Muscle layer of colon (tissue), 2 donors: Measurements from ENCODE around the gene HP.
"Not testable (repeated sequence)": the region's sequence is repeated elsewhere in the genome, so short reads cannot be mapped to it uniquely, and the experiment has no call there.

Experiments used
- H3K27ac ChIP-seq: one replicate; pipeline ENCODE4 v1.7.0; 2013; ENCODE audit warnings: low read depth, mild to moderate bottlenecking, low read length, moderate library complexity
- H3K27me3 ChIP-seq, 2 donors: one replicate each; pipeline ENCODE4 v1.7.0; 2013; ENCODE audit warnings: low read length in 2 of 2, mild to moderate bottlenecking in 2 of 2; ENCODE audit not compliant: insufficient read depth in 2 of 2, control insufficient read depth in 1 of 2
- H3K36me3 ChIP-seq: one replicate; pipeline ENCODE4 v1.7.0; 2013; ENCODE audit warnings: mild to moderate bottlenecking, low read length; ENCODE audit not compliant: insufficient read depth
- H3K4me1 ChIP-seq: one replicate; pipeline ENCODE4 v1.7.0; 2013; ENCODE audit warnings: mild to moderate bottlenecking, low read length; ENCODE audit not compliant: insufficient read depth
- H3K4me3 ChIP-seq, 2 donors: one replicate each; pipeline ENCODE4 v1.7.0; 2013; ENCODE audit warnings: low read length in 2 of 2, low read depth in 1 of 2, mild to moderate bottlenecking in 1 of 2, moderate library complexity in 1 of 2
- H3K9ac ChIP-seq: one replicate; pipeline ENCODE4 v1.7.0; 2013; ENCODE audit warnings: low read length
- H3K9me3 ChIP-seq: one replicate; pipeline ENCODE4 v1.7.0; 2013; ENCODE audit warnings: mild to moderate bottlenecking, low read length
- donor health status: abdominal sarcoma.
- donor health status: Adenocarcinoma of cecum.

HP gene, protein sequence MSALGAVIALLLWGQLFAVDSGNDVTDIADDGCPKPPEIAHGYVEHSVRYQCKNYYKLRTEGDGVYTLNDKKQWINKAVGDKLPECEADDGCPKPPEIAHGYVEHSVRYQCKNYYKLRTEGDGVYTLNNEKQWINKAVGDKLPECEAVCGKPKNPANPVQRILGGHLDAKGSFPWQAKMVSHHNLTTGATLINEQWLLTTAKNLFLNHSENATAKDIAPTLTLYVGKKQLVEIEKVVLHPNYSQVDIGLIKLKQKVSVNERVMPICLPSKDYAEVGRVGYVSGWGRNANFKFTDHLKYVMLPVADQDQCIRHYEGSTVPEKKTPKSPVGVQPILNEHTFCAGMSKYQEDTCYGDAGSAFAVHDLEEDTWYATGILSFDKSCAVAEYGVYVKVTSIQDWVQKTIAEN

DNA sequence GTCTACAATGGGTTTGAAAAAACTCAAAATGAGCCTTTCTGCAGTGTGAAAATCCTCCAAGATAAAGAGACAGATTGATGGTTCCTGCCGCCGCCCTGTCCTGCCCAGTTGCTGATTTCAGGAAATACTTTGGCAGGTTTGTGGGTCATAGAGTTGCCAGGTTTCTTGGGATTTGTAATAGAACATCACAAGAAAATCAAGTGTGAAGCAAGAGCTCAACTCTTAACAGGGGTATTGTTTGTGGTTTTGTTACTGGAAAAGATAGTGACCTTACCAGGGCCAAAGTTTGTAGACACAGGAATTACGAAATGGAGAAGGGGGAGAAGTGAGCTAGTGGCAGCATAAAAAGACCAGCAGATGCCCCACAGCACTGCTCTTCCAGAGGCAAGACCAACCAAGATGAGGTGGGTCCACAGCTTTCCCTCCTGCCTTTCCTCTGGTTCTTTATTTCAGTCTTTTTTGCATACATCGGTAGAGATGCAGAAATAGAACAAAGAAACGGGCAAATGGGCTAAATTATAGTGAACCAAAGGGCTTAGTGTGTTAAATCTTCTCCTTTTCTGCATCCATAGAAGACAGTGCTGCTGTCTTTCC is at the start of gene HP:
Gene HP, plus strand, starts transcription at position 252 of the 594 bp plus-strand sequence. Its CDS starts 148 bp downstream, at position 400.
- H3K27ac ChIP-seq, H3K27me3 ChIP-seq, H3K36me3 ChIP-seq, H3K9ac ChIP-seq, H3K9me3 ChIP-seq, H3K4me3 ChIP-seq, H3K4me1 ChIP-seq: not testable (repeated sequence)

DNA sequence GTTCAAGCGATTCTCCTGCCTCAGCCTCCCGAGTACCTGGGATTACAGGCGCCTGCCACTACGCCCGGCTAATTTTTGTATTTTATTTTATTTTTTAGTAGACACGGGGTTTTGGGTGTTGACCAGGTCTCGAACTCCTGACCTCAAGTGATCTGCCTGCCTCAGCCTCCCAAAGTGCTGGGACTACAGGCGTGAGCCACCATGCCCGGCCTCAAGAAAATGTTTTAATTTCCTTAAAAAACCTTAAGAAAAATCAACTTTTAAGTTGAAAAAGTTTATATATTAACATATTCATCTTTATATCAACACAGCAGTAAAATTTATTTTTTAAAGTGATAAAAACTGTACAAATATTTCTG is 46.3 kb upstream of the HP start:
- H3K4me1 ChIP-seq, H3K36me3 ChIP-seq, H3K4me3 ChIP-seq, H3K9me3 ChIP-seq, H3K27me3 ChIP-seq, H3K9ac ChIP-seq: not testable (repeated sequence)
- peak overlapping the region; percentile 52 for H3K27ac ChIP-seq

DNA sequence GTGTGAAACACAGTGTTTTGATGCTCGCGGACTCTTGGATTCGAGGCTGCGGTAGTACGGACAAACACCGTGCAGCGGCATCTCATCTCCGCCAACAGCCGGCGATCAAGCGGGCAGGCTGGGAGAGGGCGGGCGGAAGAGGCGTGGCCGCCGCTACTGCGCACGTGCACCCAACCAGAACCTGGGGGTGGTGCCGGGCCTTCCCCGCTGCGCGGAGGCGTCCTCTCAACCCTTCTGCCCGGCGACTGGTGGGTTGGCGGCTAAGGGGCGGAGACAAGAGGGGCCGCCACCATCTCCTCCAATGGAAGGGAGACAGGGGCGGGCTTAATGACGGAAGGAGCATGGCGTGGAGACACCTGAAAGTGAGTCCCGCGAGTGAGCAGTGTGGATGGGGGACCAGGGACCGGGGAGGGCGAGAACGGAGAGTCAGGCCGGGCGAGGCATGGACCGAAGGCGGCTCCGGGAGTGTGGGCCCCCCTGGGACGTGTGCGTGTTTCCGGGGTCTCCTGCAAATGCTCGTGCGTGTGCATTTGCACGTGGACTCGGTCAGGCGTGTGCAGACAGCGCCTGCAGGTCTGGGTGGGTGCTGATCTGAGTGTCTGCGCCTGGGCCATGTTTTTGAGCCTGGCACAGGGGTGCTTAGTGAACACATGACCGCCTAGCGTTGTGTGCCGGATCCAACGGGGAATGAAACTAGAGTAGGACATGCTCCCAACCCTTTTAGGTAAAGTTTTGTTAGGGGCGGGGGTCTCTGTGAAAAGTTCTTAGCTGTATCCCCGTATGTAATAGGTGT is 45.7 kb upstream of the HP start, which contains the start of gene DHODH:
Gene DHODH, plus strand, starts transcription at position 321 of the 793 bp plus-strand sequence. Its CDS starts 21 bp downstream, at position 342.
- H3K9me3 ChIP-seq, result no peaks in the 10 kb centered on the region
- H3K27ac ChIP-seq, result peak within 1 kb of the TSS; percentile 52
- H3K27me3 ChIP-seq, result no peaks in the 10 kb centered on the region
- H3K4me1 ChIP-seq, result no peaks in the 10 kb centered on the region
- no peaks in the 10 kb centered on the region for H3K36me3 ChIP-seq
- H3K4me3 ChIP-seq, result peak within 1 kb of the TSS; percentile 91 to 97
- no peak within 1 kb of the TSS for H3K9ac ChIP-seq

DNA sequence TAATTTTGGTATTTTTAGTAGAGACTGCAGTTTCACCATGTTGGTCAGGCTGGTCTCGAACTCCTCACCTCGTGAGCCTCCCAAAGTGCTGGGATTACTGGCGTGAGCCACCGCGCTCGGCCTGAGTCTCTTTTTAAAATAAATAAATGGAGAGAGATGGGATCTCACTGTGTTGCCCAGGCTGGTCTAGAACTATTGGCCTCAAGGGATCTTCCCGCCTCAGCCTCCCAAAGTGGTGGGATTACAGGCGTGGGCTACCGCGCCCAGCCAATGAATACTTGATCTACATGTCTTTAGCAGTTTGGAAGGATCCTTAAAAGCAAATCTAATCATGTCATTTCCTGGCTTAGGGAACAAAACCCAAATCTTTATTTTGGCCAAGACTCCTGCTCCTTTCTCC is 44.5 kb upstream of the HP start:
- H3K4me1 ChIP-seq, result no peaks in the 10 kb centered on the region
- H3K27ac ChIP-seq, result no peak overlapping the region
- no peak overlapping the region for H3K9ac ChIP-seq
- no peak overlapping the region for H3K4me3 ChIP-seq
- H3K36me3 ChIP-seq, result no peaks in the 10 kb centered on the region
- H3K27me3 ChIP-seq, result no peaks in the 10 kb centered on the region
- H3K9me3 ChIP-seq, result no peaks in the 10 kb centered on the region

DNA sequence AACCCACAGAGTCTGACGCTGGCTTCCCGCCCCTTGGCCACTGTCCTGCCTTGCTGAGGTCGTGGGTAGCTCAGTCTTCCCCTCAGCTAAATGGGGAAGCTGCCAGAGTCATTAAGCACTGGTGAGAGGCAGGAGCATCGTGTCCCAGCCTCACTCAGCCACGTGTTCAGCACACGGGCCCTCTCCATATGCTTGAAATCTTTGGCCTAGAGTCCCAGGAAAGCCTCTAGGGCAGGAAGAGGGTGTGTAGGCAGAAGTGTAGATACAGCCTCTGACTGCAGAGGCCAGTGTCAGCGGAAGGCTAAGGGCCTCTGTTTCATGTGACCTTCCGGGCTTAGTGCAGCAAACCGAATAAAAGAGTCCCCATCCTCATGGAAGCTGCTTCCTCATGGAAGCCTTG is 41.7 kb upstream of the HP start:
- H3K9ac ChIP-seq, result no peak overlapping the region
- no peak overlapping the region for H3K4me3 ChIP-seq
- no peaks in the 10 kb centered on the region for H3K4me1 ChIP-seq

DNA sequence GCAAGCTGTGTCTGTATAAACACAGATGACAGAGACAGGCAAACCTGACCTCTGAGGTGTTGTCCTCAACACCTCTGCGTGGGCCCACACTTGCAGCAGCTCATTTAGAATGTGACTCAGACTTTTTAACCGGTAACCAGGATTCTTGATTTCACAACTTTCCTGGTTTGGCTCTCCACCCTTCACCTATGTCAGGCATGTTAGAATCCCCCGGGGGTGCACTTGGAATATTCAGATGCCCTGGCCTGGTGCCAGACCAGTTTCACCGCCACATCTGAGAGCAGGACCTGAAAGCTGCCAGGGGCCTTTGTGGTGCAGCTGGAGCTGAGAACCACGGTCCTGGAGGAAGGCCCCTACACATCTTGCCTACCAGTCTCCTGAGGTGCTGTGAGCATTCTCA is 40.9 kb upstream of the HP start:
- no peaks in the 10 kb centered on the region for H3K4me1 ChIP-seq
- H3K27me3 ChIP-seq, result no peaks in the 10 kb centered on the region
- no peak overlapping the region for H3K9ac ChIP-seq
- no peaks in the 10 kb centered on the region for H3K9me3 ChIP-seq
- peaks cover 15% of the 10 kb centered on the region for H3K36me3 ChIP-seq
- H3K4me3 ChIP-seq, result no peak overlapping the region
- H3K27ac ChIP-seq, result no peak overlapping the region

More for the DNA sequence above, 41.7 kb upstream of the HP start:
- H3K27me3 ChIP-seq, result no peaks in the 10 kb centered on the region
- no peaks in the 10 kb centered on the region for H3K9me3 ChIP-seq
- H3K27ac ChIP-seq, result no peak overlapping the region
- H3K36me3 ChIP-seq, result peaks cover 15% of the 10 kb centered on the region

DNA sequence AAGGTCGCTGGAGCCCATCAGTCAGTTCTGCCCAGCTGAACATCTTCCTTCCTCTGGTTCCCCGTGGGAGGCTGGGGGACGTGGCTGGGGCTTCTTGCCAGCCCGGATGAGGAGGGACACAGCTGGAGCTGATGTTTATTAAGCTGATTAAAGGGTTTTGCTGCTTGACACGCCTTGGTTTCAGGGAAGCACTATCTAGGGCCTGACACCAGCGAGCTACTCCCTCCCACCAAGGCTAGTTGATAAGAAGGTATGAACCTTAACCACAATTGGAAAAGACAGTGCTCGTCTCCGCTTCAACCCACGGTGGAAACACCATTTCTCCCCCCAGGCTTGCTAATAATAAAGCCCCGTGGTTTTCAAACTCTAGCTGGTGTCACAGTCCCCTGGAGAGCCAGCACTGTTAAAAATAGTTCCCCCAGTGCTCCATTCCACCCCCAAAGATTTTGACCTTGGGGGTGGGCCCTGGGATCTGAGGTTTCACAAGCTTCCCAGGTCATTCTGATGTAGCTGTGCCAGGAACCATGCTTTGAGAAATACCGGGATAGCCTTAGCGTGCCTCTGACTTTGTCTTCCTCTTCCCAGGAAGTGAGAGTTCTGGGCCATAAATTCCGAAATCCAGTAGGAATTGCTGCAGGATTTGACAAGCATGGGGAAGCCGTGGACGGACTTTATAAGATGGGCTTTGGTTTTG is 40.3 kb upstream of the HP start:
- Histone ChIP-seq H3K36me3 (peaks cover 20% of the 10 kb centered on the region), H3K27me3 (no peaks in the 10 kb centered on the region), H3K9ac (no peak overlapping the region), H3K27ac (no peak overlapping the region), H3K9me3 (no peaks in the 10 kb centered on the region), H3K4me1 (no peaks in the 10 kb centered on the region), H3K4me3 (no peak overlapping the region)

DNA sequence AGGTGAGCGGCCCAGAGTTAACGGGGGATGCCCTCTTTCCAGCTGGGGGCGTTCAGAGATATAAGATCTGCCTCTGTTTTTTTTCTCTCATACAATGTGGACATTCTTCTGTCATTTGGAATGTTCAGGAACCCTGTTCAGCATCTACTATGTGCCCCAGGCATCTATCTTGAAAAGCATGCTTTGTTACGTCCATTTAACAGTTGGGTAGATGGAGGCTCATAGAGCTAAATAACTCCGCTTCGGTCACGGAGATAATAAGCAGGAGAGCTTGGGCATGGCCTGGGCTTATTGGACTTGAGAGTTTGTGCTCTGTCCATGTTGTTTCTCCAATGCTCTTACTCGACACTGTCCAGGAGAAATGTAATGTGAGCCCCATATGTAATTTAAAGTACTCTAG is 39.6 kb upstream of the HP start:
- H3K27me3 ChIP-seq, result no peaks in the 10 kb centered on the region
- H3K4me1 ChIP-seq, result no peaks in the 10 kb centered on the region
- no peak overlapping the region for H3K9ac ChIP-seq
- H3K36me3 ChIP-seq, result peaks cover 20% of the 10 kb centered on the region
- H3K4me3 ChIP-seq, result no peak overlapping the region
- no peaks in the 10 kb centered on the region for H3K9me3 ChIP-seq
- no peak overlapping the region for H3K27ac ChIP-seq

DNA sequence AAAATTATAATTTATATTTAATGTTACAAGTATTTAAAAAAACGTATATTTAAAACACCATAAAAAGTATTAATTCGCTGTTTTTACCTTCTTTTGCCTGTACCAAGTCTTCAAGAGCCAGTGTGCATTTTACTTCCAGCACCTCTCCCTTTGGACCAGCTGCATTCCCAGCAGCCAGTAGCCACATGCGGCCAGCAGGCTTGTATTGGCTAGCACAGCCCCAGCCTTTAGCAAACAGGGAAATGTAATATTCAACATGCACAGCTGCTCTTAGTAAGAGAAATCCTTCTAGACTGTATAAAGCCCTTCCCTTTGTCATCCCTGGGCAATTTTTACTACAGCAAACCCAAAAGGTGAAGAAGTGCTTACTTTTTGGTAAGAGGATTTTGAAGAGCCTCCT is 39.2 kb upstream of the HP start:
- Histone ChIP-seq H3K27me3 (no peaks in the 10 kb centered on the region), H3K4me3 (no peak overlapping the region), H3K9me3 (no peaks in the 10 kb centered on the region), H3K27ac (no peak overlapping the region), H3K4me1 (no peaks in the 10 kb centered on the region), H3K9ac (no peak overlapping the region), H3K36me3 (peaks cover 20% of the 10 kb centered on the region)

DNA sequence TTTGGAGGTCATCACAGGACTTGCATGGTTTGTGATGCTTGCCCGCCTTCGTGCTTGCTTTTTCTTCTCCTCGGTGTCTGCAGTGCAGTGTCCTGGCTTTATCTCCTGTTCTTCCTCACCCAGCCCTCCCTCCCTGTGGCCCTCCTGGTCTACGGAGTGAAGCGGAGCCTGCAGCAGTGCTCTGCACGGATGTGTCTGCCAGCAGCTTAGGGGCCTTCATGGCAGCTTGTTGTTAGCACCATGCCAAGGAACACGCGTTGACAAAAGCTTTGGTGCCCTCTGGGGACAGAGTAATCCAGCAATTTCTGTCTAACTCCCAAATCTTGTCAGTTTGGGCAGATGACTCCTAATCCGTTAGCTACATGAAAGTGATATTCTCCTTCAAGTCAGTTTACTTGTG is 35.8 kb upstream of the HP start:
- H3K36me3 ChIP-seq, result peaks cover 43% of the 10 kb centered on the region
- no peaks in the 10 kb centered on the region for H3K27me3 ChIP-seq
- no peak overlapping the region for H3K9ac ChIP-seq
- no peak overlapping the region for H3K4me3 ChIP-seq
- no peaks in the 10 kb centered on the region for H3K9me3 ChIP-seq
- H3K27ac ChIP-seq, result no peak overlapping the region
- H3K4me1 ChIP-seq, result no peaks in the 10 kb centered on the region

DNA sequence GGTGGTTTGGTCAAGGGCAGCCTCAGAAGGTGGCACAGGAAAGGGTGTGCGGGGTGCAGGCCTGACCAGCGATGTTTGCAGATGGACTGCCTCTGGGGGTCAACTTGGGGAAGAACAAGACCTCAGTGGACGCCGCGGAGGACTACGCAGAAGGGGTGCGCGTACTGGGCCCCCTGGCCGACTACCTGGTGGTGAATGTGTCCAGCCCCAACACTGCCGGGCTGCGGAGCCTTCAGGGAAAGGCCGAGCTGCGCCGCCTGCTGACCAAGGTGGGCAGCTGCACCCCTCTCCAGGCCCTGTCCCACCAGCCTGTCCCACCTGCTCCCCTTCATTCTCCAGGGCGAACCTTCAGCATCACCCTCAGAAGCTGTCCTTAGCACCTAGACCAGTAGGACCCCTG is 33.3 kb upstream of the HP start:
- peaks cover 61% of the 10 kb centered on the region for H3K36me3 ChIP-seq
- no peaks in the 10 kb centered on the region for H3K27me3 ChIP-seq
- no peaks in the 10 kb centered on the region for H3K4me1 ChIP-seq
- no peak overlapping the region for H3K4me3 ChIP-seq
- H3K9ac ChIP-seq, result no peak overlapping the region
- H3K9me3 ChIP-seq, result no peaks in the 10 kb centered on the region
- H3K27ac ChIP-seq, result no peak overlapping the region
